ENCODE results near the gene HACL1. TPM values are rescaled to one million over a fixed set of nuclear protein-coding genes. Genes with fewer than 3 reads are reported as not detected.

HACL1 gene
- 10 to 100 TPM; 28.9 to 37.4 (median 32.9) TPM for total RNA-seq
- long read RNA-seq, transcript HACL1-201 (17 exons, 2,266 nt) = major isoform, 12 of 17 reads
- long read RNA-seq, partial matches to known transcripts = 4 of 17 reads
- long read RNA-seq, other reads (novel, unspliced or antisense) = 1 of 17 reads

GRCh38 chr3:15601399-15602145, at the start of gene HACL1, which contains the start of gene BTD:
Gene HACL1 (minus strand): TSS chr3:15601569. CDS start chr3:15601463, 106 bp downstream.
Gene BTD (plus strand): TSS chr3:15601745. CDS start chr3:15635440, 33,695 bp downstream.
- Histone ChIP-seq H3K4me3 (peak within 1 kb of the TSS; percentile 72 to 85 (median 77)), H3K9me3 (no peaks in the 10 kb centered on the region), H3K27ac (peak within 1 kb of the TSS; percentile 65 to 84 (median 69)), H3K36me3 (peaks cover 0 to 7% (median 0%) of the 10 kb centered on the region in 4 donors), H3K27me3 (no peaks in the 10 kb centered on the region), H3K4me1 (peaks cover 0 to 76% (median 20%) of the 10 kb centered on the region in 4 donors)
- DNase-seq (peak; percentile 97 to 98 (median 98)), ATAC-seq (peak; percentile 88 to 95 (median 89))
- intact Hi-C loops (cut with DNase I) = no loop called here
- TF ChIP-seq CTCF (IDR thresholded peaks at IDR 0.05) (peak; percentile 8 to 35 (median 28)), POLR2A (IDR thresholded peaks at IDR 0.05) (peak; percentile 83)
- 0% methylated on average over 17 of the region's 61 CpGs for WGBS (ENCODE audit: insufficient coverage, low coverage, low lambda C conversion rate, missing lambda C conversion rate)

GRCh38 chr3:15649858-15650257, 48.5 kb upstream of the HACL1 start:
- Histone ChIP-seq H3K4me3 (no peak overlapping the region), H3K27ac (no peak overlapping the region), H3K4me1 (no peaks in the 10 kb centered on the region), H3K9me3 (no peaks in the 10 kb centered on the region), H3K36me3 (peaks cover 0 to 6% (median 0%) of the 10 kb centered on the region in 4 donors), H3K27me3 (no peaks in the 10 kb centered on the region)
- ATAC-seq (no peak), DNase-seq (no peak)
- whole genome bisulfite sequencing (ENCODE audit: insufficient coverage, low coverage, low lambda C conversion rate, missing lambda C conversion rate) = 95% methylated on average over 5 of the region's 5 CpGs
- TF ChIP-seq POLR2A (IDR thresholded peaks at IDR 0.05) (no peak), CTCF (IDR thresholded peaks at IDR 0.05) (no peak)
- intact Hi-C loops (cut with DNase I) = no loop called here

- H3K27me3 ChIP-seq = no peaks in the 10 kb centered on the region
- 76% methylated on average over 3 of the region's 3 CpGs for WGBS (ENCODE audit: insufficient coverage, low coverage, low lambda C conversion rate, missing lambda C conversion rate)
- ATAC-seq = peak in 2 of 4 donors; percentile 18 to 28
- TF ChIP-seq CTCF (IDR thresholded peaks at IDR 0.05) = no peak
- no peak for TF ChIP-seq POLR2A (IDR thresholded peaks at IDR 0.05)
- no peaks in the 10 kb centered on the region for H3K9me3 ChIP-seq
- peaks cover 0 to 11% (median 0%) of the 10 kb centered on the region in 4 donors for H3K36me3 ChIP-seq
- intact Hi-C loops (cut with DNase I) = no loop called here
- no peak overlapping the region for H3K27ac ChIP-seq
- H3K4me1 ChIP-seq = no peaks in the 10 kb centered on the region
- no peak overlapping the region for H3K4me3 ChIP-seq
- DNase-seq = no peak
Observed at GRCh38 chr3:15649341-15649740, 48.0 kb upstream of the HACL1 start.

- TF ChIP-seq CTCF (IDR thresholded peaks at IDR 0.05) (no peak), POLR2A (IDR thresholded peaks at IDR 0.05) (no peak)
- no peak for DNase-seq
- ATAC-seq = peak in 3 of 4 donors; percentile 41 to 52 (median 44)
- H3K4me3 ChIP-seq = no peak overlapping the region
- peaks cover 0 to 16% (median 0%) of the 10 kb centered on the region in 4 donors for H3K36me3 ChIP-seq
- H3K9me3 ChIP-seq = no peaks in the 10 kb centered on the region
- H3K27ac ChIP-seq = peak overlapping the region in 1 of 3 donors; percentile 6
- no peaks in the 10 kb centered on the region for H3K27me3 ChIP-seq
- intact Hi-C loops (cut with DNase I) = no loop called here
- no peaks in the 10 kb centered on the region for H3K4me1 ChIP-seq
- 48% methylated on average over 3 of the region's 4 CpGs for WGBS (ENCODE audit: insufficient coverage, low coverage, low lambda C conversion rate, missing lambda C conversion rate)
Observed at GRCh38 chr3:15647611-15648167, 46.3 kb upstream of the HACL1 start.

All from right lobe of liver (tissue), 6 donors.